Aorta (tissue), 5 donors: ENCODE results near the gene MFRP. TPM values are rescaled to one million over a fixed set of nuclear protein-coding genes. Genes with fewer than 3 reads are reported as not detected.
A peak's percentile ranks its signal among the peaks of the same experiment; 100 is the strongest.

Source experiments
- ATAC-seq: fragments of 200-7000 bp; cut with Tn5 transposase; one replicate; pipeline ENCODE4 v1.9.1; 2022; ENCODE audit warnings: moderate library complexity; ENCODE audit not compliant: low FRiP score
- DNase-seq, 2 donors: peaks; one replicate each; pipeline ENCODE4 v3.0.0-alpha.2; 2020
- H3K27ac ChIP-seq, 2 donors: one replicate each; pipeline ENCODE4 v1.5.1; 2013; ENCODE audit warnings: low read length in 2 of 2, mild to moderate bottlenecking in 2 of 2, moderate library complexity in 2 of 2, control low read depth in 1 of 2, inconsistent platforms in 1 of 2, low read depth in 1 of 2
- H3K27me3 ChIP-seq, 2 donors: one replicate each; pipeline ENCODE4 v1.6.1; 2013; ENCODE audit warnings: control low read depth in 1 of 2, low read length in 1 of 2, mild to moderate bottlenecking in 1 of 2, moderate library complexity in 1 of 2; ENCODE audit not compliant: insufficient read depth in 2 of 2, control insufficient read depth in 1 of 2
- H3K36me3 ChIP-seq, 2 donors: one replicate each; pipeline ENCODE4 v1.6.1; 2013; ENCODE audit warnings: control low read depth in 1 of 2, low read length in 1 of 2, mild to moderate bottlenecking in 1 of 2; ENCODE audit not compliant: insufficient read depth in 2 of 2, control insufficient read depth in 1 of 2
- H3K4me1 ChIP-seq, 2 donors: one replicate each; pipeline ENCODE4 v1.6.1; 2013; ENCODE audit warnings: low read length in 2 of 2, control low read depth in 1 of 2, mild to moderate bottlenecking in 1 of 2, moderate library complexity in 1 of 2; ENCODE audit not compliant: insufficient read depth in 2 of 2, control insufficient read depth in 1 of 2
- H3K4me3 ChIP-seq, 2 donors: one replicate each; pipeline ENCODE4 v1.5.1; 2013; ENCODE audit warnings: low read length in 2 of 2, control low read depth in 1 of 2, mild to moderate bottlenecking in 1 of 2
- H3K9me3 ChIP-seq: one replicate; pipeline ENCODE4 v1.6.1; 2013; ENCODE audit warnings: mild to moderate bottlenecking, low read length; ENCODE audit not compliant: control insufficient read depth
- WGBS, 2 donors: extraction: QIAGEN DNeasy Blood & Tissue Kit; methylation state at CpG; one replicate each; pipeline ENCODE4 v1.1.7; 2013; 5-methylcytosine and 5-hydroxymethylcytosine counted together
- intact Hi-C, 2 donors: fragments of 100-400 bp; cut with DNase I; formaldehyde crosslinking; loops; one replicate each; pipeline versions ENCODE4 v1.14.2 to v1.15.0; 2022
- polyA plus RNA-seq, 2 donors: library from polyadenylated mRNA; stranded (reverse); fragments of 200-250 nt; gene quantifications; one replicate each; pipeline ENCODE4 v1.2.3, GENCODE V29; 2013
- total RNA-seq, 2 donors: library from RNA; stranded (reverse); fragmentation: NEBNext Ultra II Directional; extraction: Animal tissue kit (Norgen Biotek cat#: 25700); gene quantifications; one replicate each; pipeline ENCODE4 v1.2.1, GENCODE V29; 2021
- donor health status: healthy with polysubstance abuse.
- donor health status: Bipolar disorder and iron deficiency.
- donor health status: DM: no; HTN: no; CAD: no.
- donor health status: DM: no; HTN: no; CAD: no.
- donor health status: DM: yes; HTN: yes; CAD: no.

Gene MFRP
- total and polyA plus RNA-seq, 4 donors: not detected

- H3K36me3 ChIP-seq: peaks cover 4 to 17% of the 10 kb centered on the region in 2 donors
- ATAC-seq (no peak), DNase-seq (peak in 1 of 2 donors; percentile 76)
- H3K27me3 ChIP-seq: no peaks in the 10 kb centered on the region
- H3K4me3 ChIP-seq: no peak overlapping the region
- intact Hi-C loops: no loop called here
- H3K9me3 ChIP-seq: no peaks in the 10 kb centered on the region
- H3K27ac ChIP-seq: no peak overlapping the region
- peaks cover 0 to 3% of the 10 kb centered on the region in 2 donors for H3K4me1 ChIP-seq
- 83 to 86% methylated on average over 20 of the region's 20 CpGs for WGBS, 2 donors
Observed at GRCh38 chr11:119310682-119311052, 35.8 kb downstream of the MFRP start.

GRCh38 chr11:119309953-119310681, 36.4 kb downstream of the MFRP start:
- intact Hi-C loops: no loop called here
- no peak overlapping the region for H3K4me3 ChIP-seq
- WGBS, 2 donors: 73 to 80% methylated on average over 17 of the region's 17 CpGs
- H3K4me1 ChIP-seq: peaks cover 0 to 3% of the 10 kb centered on the region in 2 donors
- H3K9me3 ChIP-seq: no peaks in the 10 kb centered on the region
- H3K36me3 ChIP-seq: peaks cover 4 to 17% of the 10 kb centered on the region in 2 donors
- ATAC-seq (no peak), DNase-seq (no peak)
- H3K27me3 ChIP-seq: no peaks in the 10 kb centered on the region
- peak overlapping the region in 1 of 2 donors; percentile 32 for H3K27ac ChIP-seq

GRCh38 chr11:119309411-119309810, 37.1 kb downstream of the MFRP start:
- ATAC-seq (no peak), DNase-seq (no peak)
- no peaks in the 10 kb centered on the region for H3K9me3 ChIP-seq
- H3K27me3 ChIP-seq: no peaks in the 10 kb centered on the region
- H3K27ac ChIP-seq: peak overlapping the region in 1 of 2 donors; percentile 32
- no peak overlapping the region for H3K4me3 ChIP-seq
- peaks cover 0 to 3% of the 10 kb centered on the region in 2 donors for H3K4me1 ChIP-seq
- peaks cover 4 to 13% of the 10 kb centered on the region in 2 donors for H3K36me3 ChIP-seq
- intact Hi-C loops: no loop called here
- 82 to 85% methylated on average over 11 of the region's 11 CpGs for WGBS, 2 donors

GRCh38 chr11:119307974-119308373, 38.5 kb downstream of the MFRP start:
- 14 to 16% methylated on average over 5 of the region's 5 CpGs for WGBS, 2 donors
- no peaks in the 10 kb centered on the region for H3K9me3 ChIP-seq
- no peak overlapping the region for H3K4me3 ChIP-seq
- intact Hi-C loops: no loop called here
- peaks cover 0 to 3% of the 10 kb centered on the region in 2 donors for H3K4me1 ChIP-seq
- no peaks in the 10 kb centered on the region for H3K27me3 ChIP-seq
- ATAC-seq (no peak), DNase-seq (no peak)
- peak overlapping the region; percentile 50 to 65 for H3K27ac ChIP-seq
- H3K36me3 ChIP-seq: peaks cover 4 to 16% of the 10 kb centered on the region in 2 donors

- peak; percentile 63 for ATAC-seq
- Histone ChIP-seq H3K36me3 (peaks cover 0 to 12% of the 10 kb centered on the region in 2 donors), H3K27ac (peak overlapping the region; percentile 44 to 81), H3K4me1 (peaks cover 0 to 3% of the 10 kb centered on the region in 2 donors), H3K9me3 (no peaks in the 10 kb centered on the region), H3K27me3 (no peaks in the 10 kb centered on the region), H3K4me3 (no peak overlapping the region)
- DNase-seq: no peak
- intact Hi-C loops: no loop called here
- WGBS, 2 donors: 30 to 50% methylated on average over 1 of the region's 1 CpG
Observed at GRCh38 chr11:119307219-119307618, 39.3 kb downstream of the MFRP start.

- Histone ChIP-seq H3K27ac (peak overlapping the region in 1 of 2 donors; percentile 49), H3K4me1 (peaks cover 0 to 3% of the 10 kb centered on the region in 2 donors), H3K4me3 (no peak overlapping the region), H3K27me3 (no peaks in the 10 kb centered on the region), H3K9me3 (no peaks in the 10 kb centered on the region), H3K36me3 (peaks cover 0 to 12% of the 10 kb centered on the region in 2 donors)
- intact Hi-C loops: no loop called here
- ATAC-seq (peak; percentile 86), DNase-seq (peak in 1 of 2 donors; percentile 79)
- WGBS, 2 donors: 22 to 28% methylated on average over 5 of the region's 5 CpGs
Observed at GRCh38 chr11:119306373-119306890, 40.1 kb downstream of the MFRP start.

GRCh38 chr11:119305556-119306372, 40.7 kb downstream of the MFRP start:
- Histone ChIP-seq H3K4me3 (no peak overlapping the region), H3K36me3 (peaks cover 0 to 12% of the 10 kb centered on the region in 2 donors), H3K27ac (peak overlapping the region; percentile 75 to 86), H3K27me3 (no peaks in the 10 kb centered on the region), H3K9me3 (no peaks in the 10 kb centered on the region), H3K4me1 (peaks cover 0 to 3% of the 10 kb centered on the region in 2 donors)
- WGBS, 2 donors: 38 to 43% methylated on average over 7 of the region's 7 CpGs
- intact Hi-C loops: no loop called here
- DNase-seq (no peak), ATAC-seq (peak; percentile 8)

GRCh38 chr11:119303227-119303718, 43.2 kb downstream of the MFRP start:
- Histone ChIP-seq H3K27ac (no peak overlapping the region), H3K4me3 (no peak overlapping the region), H3K36me3 (peaks cover 0 to 6% of the 10 kb centered on the region in 2 donors), H3K27me3 (no peaks in the 10 kb centered on the region), H3K9me3 (no peaks in the 10 kb centered on the region), H3K4me1 (peaks cover 0 to 3% of the 10 kb centered on the region in 2 donors)
- intact Hi-C loops: no loop called here
- WGBS, 2 donors: 82 to 85% methylated on average over 5 of the region's 5 CpGs
- DNase-seq (no peak), ATAC-seq (no peak)
